C4-2B (cell line): ENCODE measurements around the gene SRC.

Source experiments
- CTCF ChIP-seq: fragments of 450-650 bp; conservative IDR thresholded peaks from 2 replicates; pipeline ENCODE4 v1.5.1; 2017; ENCODE audit warnings: mild to moderate bottlenecking
- ZFX ChIP-seq: fragments of 450-650 bp; IDR thresholded peaks from 2 replicates; pipeline ENCODE4 v1.6.1; 2017

- no peak for TF ChIP-seq ZFX
- no peak for TF ChIP-seq CTCF
These were observed 31.8 kb upstream of the SRC start for GRCh38 chr20:37314099-37314498.
